Airway epithelial cell (primary cell): ENCODE results near the gene LMF1. TPM values are rescaled to one million over a fixed set of nuclear protein-coding genes. Genes with fewer than 3 reads are reported as not detected.

ENCODE experiments used
- total RNA-seq: library from RNA; depleted of rRNA; stranded (reverse); fragments of >200 nt; gene quantifications from 2 replicates; pipeline ENCODE4 v1.2.3, GENCODE V29; 2015

Gene LMF1
- total RNA-seq, result 3.9 and 8.5 TPM in 2 replicates

GRCh38 chr16:970766-971581 is at the start of gene LMF1:
Gene LMF1, minus strand, starts transcription at chr16:970984. Its CDS starts 4 bp downstream, at chr16:970980.

GRCh38 chr16:981695-982144 is 10.9 kb upstream of the LMF1 start, which contains the start of gene SOX8:
Gene SOX8, plus strand, starts transcription at chr16:981770. Its CDS starts 153 bp downstream, at chr16:981923.

Other genes starting within 250 kb of the LMF1 start
- gene ANTKMT, start 249.8 kb downstream of the LMF1 start, total RNA-seq, result 46.1 and 75.9 TPM in 2 replicates
- gene CCDC78, start 244.5 kb downstream of the LMF1 start, total RNA-seq, result 1.7 and 3.4 TPM in 2 replicates
- gene HAGHL, start 243.9 kb downstream of the LMF1 start, total RNA-seq, result 13.5 and 21.9 TPM in 2 replicates
- 24.1 and 35.5 TPM in 2 replicates for gene CIAO3, start 230.0 kb downstream of the LMF1 start, total RNA-seq
- gene MSLN, start 210.2 kb downstream of the LMF1 start, total RNA-seq, result 11.5 and 12.4 TPM in 2 replicates
- 48.0 and 50.6 TPM in 2 replicates for gene RPUSD1, start 182.6 kb downstream of the LMF1 start, total RNA-seq
- gene CHTF18, start 182.4 kb downstream of the LMF1 start, total RNA-seq, result 24.4 and 24.5 TPM in 2 replicates
- gene GNG13, start 170.2 kb downstream of the LMF1 start, total RNA-seq, result not detected in 2 replicates
- gene SOX8, start 10.8 kb upstream of the LMF1 start, total RNA-seq, result not detected in 2 replicates
- not detected in 2 replicates for gene SSTR5, start 101.8 kb upstream of the LMF1 start, total RNA-seq
- not detected in 2 replicates for gene C1QTNF8, start 125.3 kb upstream of the LMF1 start, total RNA-seq
- 0.07 and 0.37 TPM in 2 replicates for gene CACNA1H, start 182.1 kb upstream of the LMF1 start, total RNA-seq